HG02973 (cell line): ENCODE measurements around the gene CFAP299.
"Not testable (repeated sequence)": the region's sequence is repeated elsewhere in the genome, so short reads cannot be mapped to it uniquely, and the experiment has no call there.

Experiments
- ATAC-seq: cut with Tn5 transposase; IDR thresholded peaks from one replicate; pipeline ENCODE4 v1.9.1; 2021; ENCODE audit warnings: moderate library complexity; ENCODE audit not compliant: unreplicated experiment

CFAP299 gene

DNA sequence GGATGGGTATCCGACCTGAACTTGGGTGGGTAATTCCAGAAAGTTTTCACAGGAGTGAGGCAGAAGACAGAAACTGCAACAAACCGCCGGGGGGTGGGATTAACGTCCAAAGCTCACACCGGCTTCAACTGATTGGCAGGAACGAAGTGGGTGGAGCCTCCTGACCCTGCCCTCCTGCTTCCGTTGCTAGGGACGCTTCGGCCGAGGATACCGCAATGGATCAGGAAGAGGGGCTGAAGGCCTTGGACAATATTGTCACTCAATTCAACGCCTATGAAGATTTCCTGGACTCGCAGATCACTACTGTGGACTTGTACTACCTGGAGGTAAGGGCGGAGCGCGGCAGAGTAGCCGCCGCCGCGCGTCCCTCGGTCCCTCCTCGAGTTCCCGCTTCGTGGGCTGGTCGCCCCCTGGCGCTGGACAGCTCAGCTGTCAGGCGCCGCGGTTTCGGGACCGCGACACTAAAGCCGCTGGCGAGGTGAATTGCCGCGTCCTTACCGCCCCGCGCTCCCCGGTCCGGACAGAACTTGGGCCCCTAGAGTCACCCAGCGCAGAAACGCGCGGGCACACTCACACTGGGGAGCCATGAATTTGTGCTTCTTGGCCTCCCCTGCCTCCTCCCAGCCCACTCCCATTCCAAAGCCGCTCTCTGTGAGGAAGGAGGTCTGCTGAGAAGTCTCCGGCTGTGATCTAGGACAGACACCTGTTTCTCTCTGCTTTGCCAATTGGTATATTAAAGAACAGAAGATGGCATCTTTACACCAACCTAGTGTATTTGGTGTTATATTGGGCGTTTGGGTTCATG is at the start of gene CFAP299:
CFAP299 (plus strand) TSS at position 177 of the 805 bp plus-strand sequence.
- peak; percentile 91 for ATAC-seq

DNA sequence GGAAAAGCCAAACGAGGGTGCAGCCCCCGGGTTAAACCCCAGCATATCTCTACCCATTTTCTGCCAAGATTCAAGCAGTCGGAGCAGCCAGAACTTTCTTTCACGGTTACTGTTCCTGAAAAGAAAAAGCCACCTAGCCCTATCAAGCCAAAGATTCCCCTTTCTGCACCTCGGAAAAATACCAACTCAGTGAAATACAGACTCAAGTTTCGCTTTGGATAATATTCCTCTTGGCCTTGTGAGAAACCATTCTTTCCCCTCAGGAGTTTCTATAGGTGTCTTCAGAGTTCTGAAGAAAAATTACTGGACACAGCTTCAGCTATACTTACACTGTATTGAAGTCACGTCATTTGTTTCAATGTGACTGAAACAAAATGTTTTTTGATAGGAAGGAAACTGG is 49.1 kb upstream of the CFAP299 start:
- no peak for ATAC-seq

DNA sequence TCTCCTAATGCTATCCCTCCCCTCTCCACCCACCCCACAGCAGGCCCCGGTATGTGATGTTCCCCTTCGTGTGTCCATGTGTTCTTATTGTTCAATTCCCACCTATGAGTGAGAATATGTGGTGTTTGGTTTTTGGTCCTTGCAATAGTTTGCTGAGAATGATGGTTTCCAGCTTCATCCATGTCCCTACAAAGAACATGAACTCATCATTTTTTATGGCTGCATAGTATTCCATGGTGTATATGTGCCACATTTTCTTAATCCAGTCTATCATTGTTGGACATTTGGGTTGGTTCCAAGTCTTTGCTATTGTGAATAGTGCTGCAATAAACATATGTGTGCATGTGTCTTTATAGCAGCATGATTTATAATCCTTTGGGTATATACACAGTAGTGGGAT is 44.9 kb upstream of the CFAP299 start:
- not testable (repeated sequence) for ATAC-seq

DNA sequence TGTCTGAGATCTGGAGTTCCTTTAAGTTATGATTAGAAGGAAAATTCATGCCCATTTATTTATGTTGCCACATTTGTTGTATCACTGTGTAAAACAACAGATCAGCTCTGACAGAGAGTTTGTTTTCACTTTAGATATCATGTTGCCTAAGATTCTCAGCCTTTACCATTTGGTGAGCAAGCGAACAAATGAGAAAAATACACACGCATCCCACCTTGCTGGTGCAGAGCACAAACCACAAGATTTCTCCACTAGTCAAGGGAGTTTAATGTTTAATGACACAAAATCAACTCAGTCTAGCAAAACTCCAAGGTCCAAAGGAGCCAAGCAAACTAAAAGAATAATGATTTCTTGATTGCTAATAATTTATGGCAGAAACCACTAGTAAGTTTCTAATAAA is 41.3 kb upstream of the CFAP299 start:
- ATAC-seq, result no peak

DNA sequence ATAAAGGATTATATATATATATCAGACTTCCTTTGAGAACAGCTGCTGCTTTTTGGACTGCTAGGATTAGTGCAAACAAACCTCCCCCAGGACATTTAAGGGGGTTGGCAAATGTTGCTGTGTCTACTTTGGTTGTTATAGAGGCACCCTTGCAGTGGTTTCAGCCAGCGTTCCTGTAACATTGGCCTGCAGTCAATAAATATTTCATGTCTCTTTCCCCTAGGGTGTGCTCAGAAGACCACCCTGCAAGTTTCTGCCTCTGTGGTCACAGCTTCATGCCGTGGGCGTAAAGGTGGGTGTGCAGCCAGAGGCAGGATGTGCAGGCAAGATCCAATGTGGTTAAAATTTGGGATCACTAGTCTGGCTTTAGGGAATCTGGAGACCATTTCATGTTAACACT is 40.2 kb upstream of the CFAP299 start:
- no peak for ATAC-seq

DNA sequence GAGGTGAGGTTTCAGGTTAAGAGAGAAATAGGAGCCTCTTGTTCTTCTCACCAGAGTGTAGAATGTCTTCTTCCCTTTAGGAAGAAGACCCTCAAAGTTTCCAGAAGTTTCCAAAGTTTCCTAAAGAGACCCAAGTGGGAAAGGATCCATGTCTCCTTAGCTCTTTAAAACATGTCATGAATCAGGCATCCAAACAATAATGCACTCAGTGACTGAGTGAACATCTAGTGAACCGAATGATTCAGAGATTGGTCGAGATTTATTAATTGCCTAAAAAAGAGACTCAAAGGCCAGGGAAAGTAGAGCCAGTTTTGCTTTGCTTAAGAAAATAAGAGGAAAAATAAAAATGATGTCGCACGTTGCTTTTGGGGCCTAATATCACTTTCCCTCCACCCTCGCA is 39.7 kb upstream of the CFAP299 start:
- ATAC-seq, result no peak

DNA sequence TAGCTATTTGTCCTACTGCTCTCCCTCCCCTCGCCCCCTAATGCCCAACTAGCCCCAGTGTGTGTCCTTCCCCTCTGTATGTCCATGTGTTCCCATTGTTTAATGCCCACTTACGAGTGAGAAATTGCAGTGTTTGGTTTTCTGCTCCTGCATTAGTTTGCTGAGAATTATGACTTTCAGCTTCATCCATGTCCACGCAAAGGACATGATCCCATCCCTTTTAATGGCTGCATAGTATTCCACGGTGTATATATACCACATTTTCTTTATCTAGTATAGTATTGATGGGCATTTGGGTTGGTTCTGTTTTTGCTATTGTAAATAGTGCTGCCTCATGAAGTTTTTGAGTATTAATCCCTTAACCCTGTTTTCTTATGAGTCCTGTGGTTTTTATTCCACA is 33.6 kb upstream of the CFAP299 start:
- no peak for ATAC-seq

DNA sequence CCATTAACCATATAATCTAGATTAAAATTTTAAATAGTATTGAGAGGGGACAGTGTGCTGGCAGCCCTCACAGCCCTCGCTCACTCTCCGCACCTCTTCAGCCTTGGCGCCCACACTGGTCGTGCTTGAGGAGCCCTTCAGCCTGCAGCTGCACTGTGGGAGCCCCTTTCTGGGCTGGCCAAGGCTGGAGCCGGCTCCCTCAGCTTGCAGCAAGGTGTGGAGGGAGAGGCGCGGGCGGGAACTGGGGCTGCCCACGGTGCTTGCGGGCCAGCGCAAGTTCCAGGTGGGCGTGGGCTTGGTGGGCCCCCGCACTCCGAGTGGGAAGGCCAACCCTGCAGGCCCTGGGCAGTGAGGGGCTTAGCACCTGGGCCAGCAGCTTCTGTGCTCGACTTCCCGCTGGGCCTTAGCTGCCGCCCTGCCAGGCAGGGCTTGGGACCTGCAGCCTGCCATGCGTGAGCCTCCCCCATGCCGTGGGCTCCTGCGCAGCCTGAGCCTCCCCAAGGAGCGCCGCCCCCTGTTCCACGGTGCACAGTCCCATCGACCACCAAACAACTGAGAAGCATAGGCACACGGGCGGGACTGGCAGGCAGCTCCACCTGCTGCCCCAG is 32.8 kb upstream of the CFAP299 start:
- no peak for ATAC-seq

DNA sequence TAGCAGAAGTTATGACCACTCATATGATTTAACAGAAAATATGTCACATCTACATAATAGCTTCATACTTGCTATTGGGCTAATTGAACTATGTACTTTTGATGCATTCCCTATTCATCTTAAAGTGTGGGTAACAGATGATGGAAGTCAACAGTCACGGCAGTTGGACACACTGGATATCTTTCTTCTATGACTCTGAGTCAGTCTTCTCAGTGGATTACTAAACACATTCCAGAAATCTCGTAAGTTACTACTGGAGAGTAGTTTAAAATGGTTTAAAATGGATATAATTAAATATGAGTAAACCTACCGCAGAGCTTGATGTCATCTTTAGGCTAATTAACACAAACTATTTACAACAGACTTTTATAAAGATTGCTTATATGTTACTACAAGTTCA is 30.1 kb upstream of the CFAP299 start:
- ATAC-seq, result no peak

DNA sequence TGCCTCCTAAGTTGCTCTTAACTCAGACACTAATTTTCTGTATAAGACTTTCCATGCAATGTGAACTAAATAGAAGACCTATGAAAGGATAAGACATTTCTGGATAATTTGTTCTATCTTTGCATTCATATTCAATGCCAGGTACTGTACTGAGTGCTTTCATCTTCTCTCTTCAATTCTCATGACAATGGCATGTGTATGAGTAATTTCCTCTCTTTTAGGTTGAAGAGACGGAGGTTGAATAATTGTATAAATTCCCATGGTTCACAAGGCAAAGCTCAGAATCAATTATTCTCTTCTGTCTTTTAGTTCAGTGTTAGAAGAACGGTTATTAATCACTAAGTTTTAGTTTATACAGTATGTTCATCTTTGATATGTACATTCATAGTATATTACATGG is 29.3 kb upstream of the CFAP299 start:
- no peak for ATAC-seq

DNA sequence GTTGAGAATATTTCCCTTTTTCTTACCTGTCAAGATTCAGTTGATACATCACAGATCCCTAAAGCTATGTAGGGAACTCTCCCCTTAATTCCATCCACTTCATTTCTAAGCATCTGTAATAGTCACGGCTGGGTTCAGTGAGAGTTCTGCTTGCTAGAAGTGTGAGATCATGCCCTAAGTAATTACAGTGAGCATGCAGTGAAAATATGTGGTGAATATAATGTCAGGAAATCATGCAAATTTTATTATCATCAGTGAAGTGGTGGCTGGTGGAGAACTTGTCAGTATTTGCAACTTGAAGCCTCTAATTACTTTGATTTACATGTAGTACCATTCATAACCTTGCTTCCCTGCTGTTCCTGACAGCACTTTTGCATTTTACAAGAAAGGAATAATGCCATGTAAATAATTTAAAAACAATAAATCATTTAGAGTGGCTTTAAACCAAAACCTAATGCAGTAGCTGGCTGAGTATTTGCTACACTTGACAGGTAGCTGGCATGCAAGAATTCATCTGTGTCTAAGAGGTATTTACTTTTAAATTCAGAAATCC is 28.3 kb upstream of the CFAP299 start:
- no peak for ATAC-seq

DNA sequence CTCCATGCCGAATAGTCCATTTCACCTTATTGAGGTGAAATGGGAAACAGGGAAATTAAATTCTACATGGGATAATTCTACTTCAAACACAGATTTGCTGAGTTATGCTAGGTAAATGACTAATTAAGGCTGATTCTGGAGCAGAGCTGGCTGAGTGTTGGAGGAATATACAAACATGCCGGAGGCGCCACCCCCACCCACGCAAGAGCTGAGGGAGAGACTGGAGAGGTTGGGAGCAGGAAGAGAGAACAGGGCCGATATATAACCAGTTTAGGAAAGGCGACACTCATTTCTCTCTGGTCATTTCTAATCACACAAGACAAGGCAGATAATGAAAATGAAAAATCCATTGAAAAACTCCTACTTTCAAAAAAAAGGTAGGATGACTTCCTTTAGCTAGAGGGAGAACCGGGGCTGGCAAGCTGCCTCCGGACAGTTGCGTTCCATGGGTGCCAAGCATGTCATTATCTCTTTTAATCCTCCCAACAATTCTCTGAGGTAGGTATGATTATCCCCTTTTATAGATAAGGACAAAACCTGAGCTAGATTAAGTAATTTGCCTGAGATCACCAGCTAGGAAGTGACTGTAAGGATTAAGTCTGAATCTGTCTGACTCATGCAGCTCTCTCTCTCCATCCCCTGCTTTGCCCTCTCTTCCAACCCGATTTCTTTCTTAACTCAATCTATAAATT is 27.6 kb upstream of the CFAP299 start:
- ATAC-seq, result no peak

DNA sequence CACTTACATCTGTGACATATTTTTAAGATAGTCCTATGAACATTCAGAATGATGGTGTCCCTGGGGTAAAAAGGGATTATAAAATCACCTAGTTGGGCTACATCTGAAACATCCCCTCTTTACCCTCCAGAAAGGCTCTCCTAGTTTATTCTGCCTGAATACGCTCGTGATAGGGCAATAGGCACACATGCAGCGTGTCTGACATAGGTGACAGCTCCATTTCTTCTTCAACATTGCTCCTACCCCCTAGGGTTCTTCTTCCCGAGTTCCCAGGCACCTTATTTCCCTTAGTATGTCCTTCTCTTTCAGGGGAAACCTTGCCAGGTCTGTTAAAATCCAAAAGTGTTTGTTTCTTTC is 27.1 kb upstream of the CFAP299 start:
- ATAC-seq, result no peak

DNA sequence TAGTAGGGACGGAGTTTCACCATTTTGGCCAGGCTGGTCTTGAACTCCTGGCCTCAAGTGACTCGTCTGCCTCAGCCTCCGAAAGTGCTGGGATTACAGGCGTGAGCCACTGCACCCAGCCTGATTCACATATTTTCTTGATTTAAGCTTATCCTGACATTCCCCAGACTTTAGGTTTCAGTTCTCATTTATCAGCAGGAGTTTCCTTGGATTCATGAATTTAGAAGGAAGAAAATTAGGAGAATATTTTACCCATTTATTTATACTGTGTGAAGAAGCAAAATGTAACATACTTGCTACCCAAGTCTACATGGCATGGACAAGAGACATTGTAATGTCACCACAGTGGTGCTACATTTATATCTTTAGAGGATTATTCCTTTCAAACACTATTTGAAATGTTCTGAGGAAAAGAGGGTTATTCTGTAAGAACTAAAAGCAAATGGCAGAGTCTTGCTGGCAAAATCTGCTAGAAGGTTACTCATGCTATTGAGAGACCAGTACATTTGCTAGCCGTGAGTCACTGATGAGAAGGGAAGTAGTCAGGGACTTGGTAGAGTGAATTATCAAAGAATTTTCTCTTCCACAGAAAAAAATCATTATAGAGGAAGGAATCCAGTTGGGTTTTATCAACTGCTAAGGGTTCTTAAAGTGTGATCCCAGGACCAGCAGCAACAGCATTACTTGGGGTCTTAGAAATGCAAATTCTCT is 26.1 kb upstream of the CFAP299 start:
- ATAC-seq, result no peak

DNA sequence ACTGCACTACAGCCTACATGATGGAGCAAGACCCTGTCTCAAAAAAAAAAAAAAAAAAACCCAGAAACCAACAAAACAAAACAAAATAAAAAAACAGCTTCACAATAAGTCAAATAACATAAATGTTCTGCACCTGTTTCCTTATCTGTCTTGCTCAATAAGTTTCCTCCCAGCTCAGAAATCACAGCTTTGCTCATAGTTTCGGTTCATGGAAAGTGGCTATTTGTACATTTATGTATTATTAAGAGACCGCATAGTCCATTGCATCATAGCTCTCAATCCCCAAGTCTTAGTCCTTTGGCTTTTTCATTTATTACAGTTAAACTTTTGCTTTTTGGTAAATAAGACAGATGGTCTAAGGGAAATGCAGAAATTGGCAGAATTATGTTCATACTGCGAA is 24.4 kb upstream of the CFAP299 start:
- ATAC-seq, result no peak

DNA sequence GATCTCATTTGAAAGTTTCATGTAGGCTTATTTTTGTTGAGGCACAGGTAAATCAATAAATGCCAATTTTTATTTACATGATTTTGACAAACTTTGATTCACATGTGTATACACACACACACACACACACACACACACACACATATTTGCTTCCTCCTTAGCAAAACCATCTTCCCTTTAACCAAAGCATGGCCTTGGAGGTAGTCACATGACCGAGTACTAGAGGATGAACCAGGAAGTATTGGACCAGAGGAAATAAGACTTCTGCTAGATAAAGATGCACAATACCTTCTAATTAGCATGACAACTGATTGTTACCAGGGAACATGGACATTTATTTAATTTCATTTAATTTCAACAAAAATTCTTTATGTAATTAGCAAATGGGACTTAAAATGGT is 23.4 kb upstream of the CFAP299 start:
- ATAC-seq, result no peak

DNA sequence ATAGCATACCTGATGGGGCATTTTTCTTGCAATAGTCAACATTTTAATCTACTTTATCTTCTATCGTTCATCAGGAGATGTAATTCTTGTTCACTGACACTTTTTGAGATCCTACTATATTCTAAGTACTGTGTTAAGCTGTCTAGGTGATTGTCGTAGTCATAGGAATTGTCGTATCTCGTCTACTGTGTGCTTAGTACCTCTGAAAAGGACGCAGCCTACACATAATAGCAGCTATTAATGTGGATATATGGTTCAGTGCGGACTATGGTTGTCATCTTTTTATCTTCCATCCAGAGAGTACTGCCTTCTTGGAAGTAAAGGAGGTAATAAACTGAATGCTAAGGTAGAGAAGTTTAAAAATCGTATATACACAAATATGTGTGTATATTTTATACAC is 21.9 kb upstream of the CFAP299 start:
- no peak for ATAC-seq

DNA sequence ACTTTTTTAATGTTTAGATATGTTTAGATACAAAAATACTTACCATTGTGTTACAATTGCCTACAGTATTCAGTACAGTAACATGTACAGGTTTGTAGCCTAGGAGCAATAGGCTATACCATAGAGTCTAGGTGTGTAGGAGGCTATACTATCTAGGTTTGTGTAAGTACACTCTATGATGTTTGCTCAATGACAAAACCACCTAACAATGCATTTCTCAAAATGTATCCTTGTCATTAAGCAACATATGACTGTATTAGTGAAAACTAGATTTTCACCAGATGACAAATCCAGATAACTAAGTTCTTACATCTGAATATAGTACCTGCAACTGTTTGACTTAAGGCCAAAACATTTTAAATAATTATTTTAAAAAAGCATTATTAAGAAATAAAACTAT is 19.7 kb upstream of the CFAP299 start:
- not testable (repeated sequence) for ATAC-seq

DNA sequence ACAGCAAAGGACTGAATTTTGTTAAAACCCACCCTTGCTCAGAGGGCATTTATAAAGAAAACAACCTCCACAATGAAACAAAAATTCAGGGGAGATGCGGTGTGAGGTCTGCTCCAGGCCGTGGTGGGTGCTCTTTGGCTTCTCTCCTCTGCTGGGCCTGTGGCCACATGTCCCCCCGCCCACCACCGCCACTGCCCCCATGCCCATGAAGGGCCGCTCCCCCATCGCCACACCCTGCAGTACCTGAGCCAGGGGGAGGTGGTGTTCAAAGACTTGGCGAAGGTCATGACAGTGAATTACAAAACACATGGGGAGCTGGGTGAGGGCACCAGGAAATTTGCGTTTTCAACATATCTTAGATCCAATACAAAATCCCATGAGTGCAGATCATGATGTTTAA is 14.2 kb upstream of the CFAP299 start:
- no peak for ATAC-seq

DNA sequence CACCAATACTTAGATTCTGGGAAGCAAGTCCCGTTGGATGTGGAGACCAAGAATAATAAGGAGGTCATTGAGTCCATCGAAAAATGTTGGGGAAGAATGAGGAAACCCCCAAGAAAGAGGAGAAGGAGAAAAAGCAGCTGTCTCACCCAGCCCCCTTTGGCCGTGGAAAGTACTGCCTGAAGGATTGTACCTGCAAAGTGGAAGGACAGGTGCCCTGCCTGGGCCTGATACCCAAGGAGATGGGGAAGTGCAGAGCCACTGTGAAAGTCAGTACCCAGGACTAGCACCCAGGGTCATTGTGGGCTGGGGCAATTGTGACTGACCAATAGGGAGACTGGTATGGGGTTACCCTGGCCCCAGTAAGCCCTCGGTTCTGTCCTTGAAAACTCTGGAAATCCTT is 13.8 kb upstream of the CFAP299 start:
- ATAC-seq, result no peak

DNA sequence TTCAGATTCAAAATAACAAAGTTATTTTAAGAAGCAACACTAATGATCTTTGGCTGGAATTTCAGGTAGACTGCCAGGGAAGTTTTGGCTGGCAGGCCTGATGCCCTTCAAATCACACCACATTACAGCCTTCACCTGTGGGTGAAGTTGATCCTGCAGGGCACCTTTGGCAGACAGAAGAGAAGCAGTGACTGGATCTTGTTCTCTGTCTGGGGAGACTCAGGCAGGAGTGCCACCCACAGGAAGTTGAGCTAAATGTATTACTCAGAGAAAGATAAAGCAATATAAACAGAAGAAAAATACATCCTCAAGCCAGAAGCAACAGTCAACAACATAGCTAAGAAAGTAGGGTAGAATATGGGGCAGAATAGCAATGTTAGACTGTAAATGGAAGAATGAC is 12.8 kb upstream of the CFAP299 start:
- no peak for ATAC-seq
